ENCODE measurements around the gene SMIM24. TPM values are rescaled to one million over a fixed set of nuclear protein-coding genes. Genes with fewer than 3 reads are reported as not detected.
"Not testable (repeated sequence)": the region's sequence is repeated elsewhere in the genome, so short reads cannot be mapped to it uniquely, and the experiment has no call there.

SMIM24 gene
- total RNA-seq, 1 donor from 2014 or later = not detected

- no peak for DNase-seq
These were observed 34.6 kb upstream of the SMIM24 start for GRCh38 chr19:3514930-3515329.

GRCh38 chr19:3513229-3514140, 33.2 kb upstream of the SMIM24 start:
- DNase-seq = no peak

GRCh38 chr19:3512562-3513228, 32.4 kb upstream of the SMIM24 start:
- no peak for DNase-seq

DNA sequence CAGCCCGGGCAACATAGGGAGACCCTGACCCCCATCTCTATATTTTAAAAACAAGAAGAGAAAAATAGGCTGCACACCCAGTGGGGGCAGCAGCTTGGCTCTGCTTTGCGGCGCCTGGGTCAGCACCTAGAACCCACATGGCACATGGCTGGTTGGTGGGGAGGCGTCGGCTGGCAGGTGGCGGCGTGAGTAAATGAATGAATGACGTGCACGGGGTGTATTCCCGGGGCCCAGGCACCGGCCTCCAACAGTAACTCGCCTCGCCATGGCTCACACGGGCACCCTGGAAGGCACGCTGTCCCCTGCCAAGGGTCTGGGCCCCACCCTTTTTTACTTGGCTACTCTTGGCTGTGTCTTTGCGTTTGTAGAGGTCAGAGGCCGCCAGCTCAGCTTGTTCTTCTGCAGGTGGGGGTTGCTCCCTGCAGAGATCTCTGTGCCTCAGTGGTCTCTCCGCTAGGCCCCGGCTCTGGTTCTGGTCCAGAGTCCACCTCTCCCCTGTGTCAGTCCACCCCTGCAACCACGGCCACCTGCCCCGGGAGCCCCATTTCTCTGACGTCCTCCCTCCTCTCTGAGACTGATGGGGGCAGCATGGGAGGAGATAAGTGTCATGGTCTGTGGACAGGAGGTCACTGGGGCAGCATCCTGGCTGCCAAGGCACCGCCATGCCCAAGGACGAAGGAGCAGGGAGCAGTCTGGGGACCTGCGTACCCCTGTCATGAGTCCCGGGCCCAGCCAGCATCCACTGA, 31.4 kb upstream of the SMIM24 start:
- DNase-seq = no peak

DNA sequence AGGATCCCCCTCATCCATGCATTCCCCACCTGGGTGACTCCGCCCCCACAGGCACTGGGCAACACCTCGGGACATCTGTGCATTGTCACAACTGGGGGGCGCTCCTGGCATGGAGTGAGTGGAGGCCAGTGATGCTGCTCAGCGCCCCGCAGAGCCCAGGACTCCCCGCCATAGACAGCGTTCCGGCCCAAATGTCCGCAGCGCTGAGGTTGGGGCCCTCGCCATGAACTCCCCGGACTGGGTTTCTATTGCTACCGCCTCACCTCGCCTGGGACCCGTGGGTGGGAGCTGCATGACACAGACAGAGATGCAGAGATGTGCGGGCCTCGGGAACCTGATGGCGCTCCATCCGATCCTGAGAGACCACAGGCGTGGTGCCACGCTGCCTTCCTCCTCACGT, 30.4 kb upstream of the SMIM24 start:
- DNase-seq = no peak

DNA sequence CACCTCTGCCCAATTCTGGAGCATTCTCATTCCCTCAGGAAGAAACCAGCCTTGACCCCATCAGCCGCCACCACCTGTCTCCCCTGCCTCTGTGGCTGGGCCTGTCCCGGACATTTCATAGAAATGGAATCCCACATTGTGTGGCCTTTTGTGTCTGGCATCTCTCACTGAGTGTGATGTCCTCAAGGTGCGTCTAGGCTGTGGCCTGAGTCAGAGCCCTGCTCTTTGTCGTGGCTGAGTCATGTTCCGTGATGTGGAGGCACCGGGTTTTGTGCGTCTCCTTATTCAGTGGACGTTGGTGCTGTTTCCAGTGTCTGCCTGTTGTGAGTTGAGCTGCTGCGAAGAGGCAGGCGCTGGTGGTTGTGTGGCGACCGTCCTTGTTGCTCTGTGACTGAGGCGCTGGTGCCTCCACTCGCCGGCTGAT, 29.3 kb upstream of the SMIM24 start:
- no peak for DNase-seq

GRCh38 chr19:3508771-3509535, 28.6 kb upstream of the SMIM24 start:
- DNase-seq = no peak

GRCh38 chr19:3508121-3508661, 27.9 kb upstream of the SMIM24 start:
- not testable (repeated sequence) for DNase-seq

GRCh38 chr19:3507371-3508120, 27.2 kb upstream of the SMIM24 start:
- peak; percentile 51 for DNase-seq

DNA sequence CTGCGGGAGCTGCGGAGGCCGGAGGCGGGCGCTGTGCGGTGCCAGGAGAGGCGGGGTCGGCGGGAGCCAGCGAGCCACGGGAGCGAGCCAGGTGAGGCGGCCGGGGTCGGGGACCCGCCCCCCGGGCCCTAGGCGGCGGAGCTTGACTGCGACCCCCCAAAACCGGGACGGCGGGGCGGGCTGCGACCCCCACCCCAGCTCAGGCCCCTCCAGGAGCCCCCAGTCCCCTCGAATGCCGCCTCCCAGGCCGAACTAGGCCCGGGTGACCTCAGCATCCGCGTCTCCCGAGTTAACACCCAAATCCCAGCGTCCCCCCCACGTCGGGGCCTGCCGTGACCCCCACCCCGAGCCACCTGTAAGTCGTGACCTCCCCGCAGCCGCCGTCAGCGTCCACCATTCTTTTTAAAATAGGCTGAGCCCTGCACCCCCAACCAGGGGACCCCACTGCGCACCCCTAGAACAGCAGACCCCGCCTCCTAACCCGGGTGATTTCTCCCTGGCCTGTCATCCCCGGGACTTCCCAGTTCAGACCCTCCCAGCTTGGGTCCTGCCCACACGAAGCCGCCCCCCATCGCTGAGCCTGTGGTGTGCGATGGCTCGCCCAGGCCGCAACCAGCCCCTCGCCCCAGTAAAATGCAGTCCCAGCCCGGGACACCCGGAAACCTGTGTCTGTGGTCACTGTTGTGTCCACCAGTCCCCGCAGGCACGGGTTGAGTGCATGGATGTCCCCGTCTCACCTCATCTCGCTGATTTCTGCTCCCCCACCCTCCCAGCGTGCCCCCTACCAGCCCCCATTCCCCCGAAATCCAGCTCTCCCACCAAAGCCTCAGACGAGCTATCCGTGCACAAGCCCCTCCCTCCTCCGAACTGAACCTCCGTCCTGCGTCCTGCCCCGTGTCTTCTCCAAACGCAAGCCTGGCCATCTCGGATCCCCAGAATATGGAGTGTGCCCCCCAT, 26.3 kb upstream of the SMIM24 start:
- DNase-seq = peak; percentile 49

- DNase-seq = peak; percentile 99
These were observed 25.5 kb upstream of the SMIM24 start, which contains the start of gene FZR1 for GRCh38 chr19:3505598-3506383. FZR1 (plus strand) TSS chr19:3506311; CDS start chr19:3522990, 16,679 bp downstream.

GRCh38 chr19:3504735-3505134, 24.4 kb upstream of the SMIM24 start:
- DNase-seq = no peak

DNA sequence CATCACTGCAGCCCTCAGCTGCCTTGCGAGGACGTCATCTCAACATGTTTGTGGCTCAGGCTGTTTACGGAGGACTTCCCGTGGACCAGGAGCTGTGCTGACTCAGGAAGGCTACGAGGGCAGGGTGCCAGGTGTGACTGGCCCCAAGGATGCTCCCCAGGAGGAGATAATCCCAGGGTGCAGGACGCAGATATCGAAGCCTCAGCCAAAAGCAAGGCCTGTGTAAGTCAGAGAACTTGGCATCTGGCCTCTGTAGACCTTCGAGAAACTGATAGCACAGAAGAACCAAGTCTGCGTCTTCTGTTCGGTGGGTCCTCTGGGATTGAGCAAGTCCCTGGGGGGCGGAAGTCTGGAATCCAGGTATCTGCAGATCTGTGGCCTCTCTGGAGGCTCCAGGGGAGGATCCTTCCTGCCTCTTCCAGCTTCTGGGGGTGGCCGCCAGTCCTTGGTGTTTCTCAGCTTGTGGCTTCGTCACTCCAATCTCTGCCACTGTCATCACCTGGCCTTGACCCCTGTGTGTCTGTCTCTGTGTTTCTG, 22.8 kb upstream of the SMIM24 start:
- no peak for DNase-seq

DNA sequence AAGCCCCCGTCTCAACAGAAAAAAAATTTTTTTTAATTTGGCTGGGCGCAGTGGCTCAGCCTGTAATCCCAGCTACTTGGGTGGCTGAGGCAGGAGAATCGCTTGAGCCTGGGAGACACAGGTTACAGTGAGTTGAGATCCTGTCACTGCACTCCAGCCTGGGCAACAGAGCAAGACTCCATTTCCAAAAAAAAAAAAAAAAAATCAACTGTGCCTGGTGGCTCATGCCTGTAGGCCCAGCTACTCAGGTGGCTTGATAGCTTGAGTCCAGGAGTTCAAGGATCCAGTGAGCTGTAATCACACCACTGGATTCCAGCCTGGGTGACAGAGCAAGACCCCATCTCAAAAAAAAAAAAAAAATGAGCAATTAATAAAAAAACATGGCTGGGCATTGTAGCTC, 21.5 kb upstream of the SMIM24 start:
- no peak for DNase-seq

DNA sequence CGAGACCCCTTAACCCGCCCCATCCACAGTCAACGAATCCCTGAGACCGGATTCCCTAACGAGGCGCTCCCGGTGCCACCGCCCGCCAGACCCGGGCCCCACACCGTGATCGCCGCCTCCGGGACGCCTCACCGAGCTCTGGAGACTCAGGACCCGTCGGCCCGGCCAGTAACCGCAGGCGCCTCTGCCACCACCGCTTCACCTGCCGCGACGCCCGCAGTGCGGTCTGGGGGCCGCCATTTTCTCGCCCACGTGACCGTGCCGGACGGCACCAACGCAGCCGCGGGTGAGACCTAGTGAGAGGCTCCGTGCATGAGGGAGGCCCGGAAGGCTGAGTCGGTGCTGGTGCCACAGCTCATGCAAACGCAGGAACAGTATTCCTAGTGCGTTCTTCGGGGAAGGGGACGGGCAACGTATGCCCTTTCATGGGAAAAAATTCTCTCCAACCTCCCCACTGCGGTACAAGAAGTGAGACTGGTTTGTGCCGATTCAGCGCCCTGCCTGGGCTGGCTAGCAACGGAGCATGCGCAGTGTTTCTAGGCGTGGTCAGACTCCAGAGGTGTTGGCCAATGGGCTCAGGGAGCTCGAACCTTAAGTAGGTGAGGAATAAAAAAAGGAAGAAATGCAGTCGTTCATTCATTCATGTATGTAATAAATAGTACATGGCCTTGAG, 20.2 kb upstream of the SMIM24 start, which contains the start of gene DOHH:
Gene DOHH (minus strand): TSS at position 246 of the 673 bp plus-strand sequence. CDS start 3,860 bp downstream, outside the sequence.
- DNase-seq = peak; percentile 99

GRCh38 chr19:3499738-3500428, 19.6 kb upstream of the SMIM24 start:
- no peak for DNase-seq

Data from tongue (tissue), 2 donors.